Measurements from ENCODE around the gene UGT1A7.

UGT1A7 gene

DNA sequence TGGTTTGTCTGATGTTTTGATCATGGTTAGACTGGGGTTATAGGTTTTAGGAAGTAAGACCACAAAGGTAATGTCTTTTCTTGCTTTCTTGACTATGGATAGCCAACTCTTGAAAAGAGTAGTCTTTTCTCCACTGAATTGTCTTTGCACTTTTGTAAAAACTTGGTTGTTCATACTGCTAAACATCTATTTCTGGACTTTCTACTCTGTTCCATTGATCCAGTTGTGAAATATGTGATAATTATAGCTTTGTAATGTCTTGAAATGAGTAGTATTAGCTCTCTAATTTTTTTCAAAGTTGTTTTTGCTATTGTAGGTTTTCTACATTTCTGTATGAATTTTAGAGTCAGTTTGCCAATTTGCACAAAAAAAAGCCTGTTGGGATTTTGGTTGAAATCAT is 23.1 kb upstream of the UGT1A7 start:
- Histone ChIP-seq H3K36me3 (ENCODE audit: insufficient read depth, low read length) (no peaks in the 10 kb centered on the region), H3K9ac (ENCODE audit: low read length) (no peak overlapping the region), H3K27me3 (ENCODE audit: control insufficient read depth in 1 of 2, insufficient read depth in 2 of 2, low read length in 2 of 2) (no peaks in the 10 kb centered on the region), H3K4me3 (ENCODE audit: low read depth in 1 of 2, low read length in 2 of 2) (no peak overlapping the region), H3K27ac (ENCODE audit: low read depth, low read length) (no peak overlapping the region), H3K4me1 (ENCODE audit: insufficient read depth, low read length) (no peaks in the 10 kb centered on the region), H3K9me3 (ENCODE audit: low read length) (no peaks in the 10 kb centered on the region)

DNA sequence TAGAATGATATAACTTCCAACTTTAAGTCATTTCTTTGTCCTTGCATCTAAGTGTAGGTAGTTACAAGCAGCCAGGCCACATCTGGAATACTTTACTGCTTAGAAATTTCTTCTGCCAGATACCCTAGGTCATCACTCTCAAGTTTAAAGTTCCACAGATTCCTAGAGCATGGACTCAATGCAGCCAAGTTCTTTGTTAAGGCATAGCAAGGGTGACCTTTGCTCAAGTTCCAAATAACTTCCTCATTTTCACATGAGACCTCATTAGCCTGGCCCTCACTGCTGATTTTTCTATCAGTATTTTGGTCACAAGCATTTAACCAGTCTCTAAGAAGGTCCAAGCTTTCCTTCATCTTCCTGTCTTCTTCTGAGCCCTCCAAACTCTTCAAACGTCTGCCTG is 17.8 kb upstream of the UGT1A7 start:
- Histone ChIP-seq H3K4me3 (ENCODE audit: low read depth in 1 of 2, low read length in 2 of 2) (no peak overlapping the region), H3K27ac (ENCODE audit: low read depth, low read length) (no peak overlapping the region), H3K9ac (ENCODE audit: low read length) (no peak overlapping the region), H3K36me3 (ENCODE audit: insufficient read depth, low read length) (no peaks in the 10 kb centered on the region), H3K9me3 (ENCODE audit: low read length) (no peaks in the 10 kb centered on the region), H3K4me1 (ENCODE audit: insufficient read depth, low read length) (no peaks in the 10 kb centered on the region), H3K27me3 (ENCODE audit: control insufficient read depth in 1 of 2, insufficient read depth in 2 of 2, low read length in 2 of 2) (no peaks in the 10 kb centered on the region)

DNA sequence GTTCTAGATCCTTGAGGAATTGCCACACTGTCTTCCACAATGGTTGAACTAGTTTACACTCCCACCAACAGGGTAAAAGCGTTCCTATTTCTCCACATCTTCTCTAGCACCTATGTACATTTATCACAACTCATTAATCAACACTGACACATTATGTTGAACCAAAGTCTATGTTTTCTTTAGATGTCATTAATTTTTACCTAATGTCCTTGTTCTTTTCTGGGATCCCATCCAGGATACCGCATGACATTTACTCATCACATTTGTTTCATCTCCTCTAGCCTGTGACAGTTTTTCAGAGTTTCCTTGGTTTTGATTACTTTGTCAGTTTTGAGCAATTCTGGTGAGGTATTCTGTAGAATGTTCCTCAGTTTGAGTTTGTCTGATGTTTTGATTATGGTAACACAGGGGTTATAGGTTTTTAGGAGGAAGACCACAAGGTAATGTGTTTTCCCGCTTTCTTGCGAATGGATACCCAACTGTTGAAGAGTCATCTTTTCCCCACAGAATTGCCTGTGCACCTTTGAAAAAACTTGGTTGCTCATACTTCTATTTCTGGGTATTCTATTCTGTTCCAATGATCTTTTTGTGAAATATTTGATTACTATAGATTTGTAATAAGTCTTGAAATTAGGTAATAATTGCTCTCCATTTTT is 13.0 kb upstream of the UGT1A7 start:
- Histone ChIP-seq H3K4me3 (ENCODE audit: low read depth in 1 of 2, low read length in 2 of 2) (no peak overlapping the region), H3K36me3 (ENCODE audit: insufficient read depth, low read length) (no peaks in the 10 kb centered on the region), H3K9me3 (ENCODE audit: low read length) (no peaks in the 10 kb centered on the region), H3K9ac (ENCODE audit: low read length) (no peak overlapping the region), H3K4me1 (ENCODE audit: insufficient read depth, low read length) (no peaks in the 10 kb centered on the region), H3K27me3 (ENCODE audit: control insufficient read depth in 1 of 2, insufficient read depth in 2 of 2, low read length in 2 of 2) (no peaks in the 10 kb centered on the region), H3K27ac (ENCODE audit: low read depth, low read length) (no peak overlapping the region)

GRCh38 chr2:233671290-233672161 is 10.2 kb upstream of the UGT1A7 start, which contains the start of gene UGT1A9:
TSS of gene UGT1A9 (plus strand) at chr2:233671898. CDS start at chr2:233671935, 37 bp downstream.
- Histone ChIP-seq H3K36me3 (ENCODE audit: insufficient read depth, low read length) (no peaks in the 10 kb centered on the region), H3K27me3 (ENCODE audit: control insufficient read depth in 1 of 2, insufficient read depth in 2 of 2, low read length in 2 of 2) (no peaks in the 10 kb centered on the region), H3K9me3 (ENCODE audit: low read length) (no peaks in the 10 kb centered on the region), H3K27ac (ENCODE audit: low read depth, low read length) (no peak within 1 kb of the TSS), H3K9ac (ENCODE audit: low read length) (no peak within 1 kb of the TSS), H3K4me3 (ENCODE audit: low read depth in 1 of 2, low read length in 2 of 2) (no peak within 1 kb of the TSS), H3K4me1 (ENCODE audit: insufficient read depth, low read length) (no peaks in the 10 kb centered on the region)

DNA sequence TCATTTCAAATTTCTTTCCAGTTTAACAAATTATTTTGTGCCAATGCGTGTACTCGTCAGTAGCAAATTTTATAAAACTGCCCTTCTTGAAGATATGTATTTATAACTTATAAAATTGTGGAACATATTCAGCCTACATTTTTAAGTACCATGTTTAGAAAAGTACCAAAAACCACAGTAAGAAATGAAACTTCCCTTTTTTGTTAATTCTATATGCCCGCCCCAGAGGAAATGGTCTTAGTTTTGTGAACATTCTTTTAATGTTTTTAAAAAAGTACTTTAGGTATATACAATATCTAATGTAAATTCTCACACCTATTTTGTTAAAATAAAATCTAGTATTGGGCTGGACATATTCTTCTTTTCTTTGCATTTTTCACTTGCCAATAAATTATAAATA is 8.8 kb upstream of the UGT1A7 start:
- H3K36me3 ChIP-seq (ENCODE audit: insufficient read depth, low read length) = no peaks in the 10 kb centered on the region
- no peak overlapping the region for H3K27ac ChIP-seq (ENCODE audit: low read depth, low read length)
- H3K27me3 ChIP-seq (ENCODE audit: control insufficient read depth in 1 of 2, insufficient read depth in 2 of 2, low read length in 2 of 2) = no peaks in the 10 kb centered on the region
- no peak overlapping the region for H3K4me3 ChIP-seq (ENCODE audit: low read depth in 1 of 2, low read length in 2 of 2)
- no peaks in the 10 kb centered on the region for H3K4me1 ChIP-seq (ENCODE audit: insufficient read depth, low read length)
- H3K9me3 ChIP-seq (ENCODE audit: low read length) = no peaks in the 10 kb centered on the region
- H3K9ac ChIP-seq (ENCODE audit: low read length) = no peak overlapping the region

DNA sequence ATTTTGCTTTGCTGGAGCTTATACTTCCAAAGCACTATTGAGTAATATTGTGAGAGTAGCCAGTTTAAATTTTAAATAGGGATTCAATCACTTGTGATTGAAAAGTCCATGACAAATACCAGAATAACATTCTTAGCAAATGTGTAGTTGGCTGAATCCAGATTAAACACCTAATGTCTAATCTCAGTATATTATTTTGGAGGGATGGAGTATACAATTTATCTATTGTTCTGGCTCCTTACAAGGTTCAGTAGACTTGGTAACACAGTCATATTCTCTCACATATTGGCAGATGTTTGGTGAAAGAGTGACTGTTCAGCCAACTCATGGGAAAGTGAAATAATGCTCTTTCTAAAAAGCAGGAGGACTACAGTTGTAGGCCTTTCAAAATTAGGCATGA is 7.8 kb upstream of the UGT1A7 start:
- Histone ChIP-seq H3K4me1 (ENCODE audit: insufficient read depth, low read length) (no peaks in the 10 kb centered on the region), H3K9ac (ENCODE audit: low read length) (no peak overlapping the region), H3K36me3 (ENCODE audit: insufficient read depth, low read length) (no peaks in the 10 kb centered on the region)

GRCh38 chr2:233674314-233674713 is 7.4 kb upstream of the UGT1A7 start:
- Histone ChIP-seq H3K4me3 (ENCODE audit: low read depth in 1 of 2, low read length in 2 of 2) (no peak overlapping the region), H3K9me3 (ENCODE audit: low read length) (no peaks in the 10 kb centered on the region), H3K27me3 (ENCODE audit: control insufficient read depth in 1 of 2, insufficient read depth in 2 of 2, low read length in 2 of 2) (no peaks in the 10 kb centered on the region), H3K36me3 (ENCODE audit: insufficient read depth, low read length) (no peaks in the 10 kb centered on the region), H3K9ac (ENCODE audit: low read length) (no peak overlapping the region), H3K27ac (ENCODE audit: low read depth, low read length) (no peak overlapping the region), H3K4me1 (ENCODE audit: insufficient read depth, low read length) (no peaks in the 10 kb centered on the region)

More for the DNA sequence above, 7.8 kb upstream of the UGT1A7 start:
- H3K9me3 ChIP-seq (ENCODE audit: low read length) = no peaks in the 10 kb centered on the region
- H3K27ac ChIP-seq (ENCODE audit: low read depth, low read length) = no peak overlapping the region
- no peak overlapping the region for H3K4me3 ChIP-seq (ENCODE audit: low read depth in 1 of 2, low read length in 2 of 2)
- H3K27me3 ChIP-seq (ENCODE audit: control insufficient read depth in 1 of 2, insufficient read depth in 2 of 2, low read length in 2 of 2) = no peaks in the 10 kb centered on the region

GRCh38 chr2:233674995-233675394 is 6.7 kb upstream of the UGT1A7 start:
- no peak overlapping the region for H3K9ac ChIP-seq (ENCODE audit: low read length)
- no peaks in the 10 kb centered on the region for H3K36me3 ChIP-seq (ENCODE audit: insufficient read depth, low read length)
- no peaks in the 10 kb centered on the region for H3K9me3 ChIP-seq (ENCODE audit: low read length)
- H3K27ac ChIP-seq (ENCODE audit: low read depth, low read length) = no peak overlapping the region
- H3K4me1 ChIP-seq (ENCODE audit: insufficient read depth, low read length) = no peaks in the 10 kb centered on the region
- no peak overlapping the region for H3K4me3 ChIP-seq (ENCODE audit: low read depth in 1 of 2, low read length in 2 of 2)
- H3K27me3 ChIP-seq (ENCODE audit: control insufficient read depth in 1 of 2, insufficient read depth in 2 of 2, low read length in 2 of 2) = no peaks in the 10 kb centered on the region

DNA sequence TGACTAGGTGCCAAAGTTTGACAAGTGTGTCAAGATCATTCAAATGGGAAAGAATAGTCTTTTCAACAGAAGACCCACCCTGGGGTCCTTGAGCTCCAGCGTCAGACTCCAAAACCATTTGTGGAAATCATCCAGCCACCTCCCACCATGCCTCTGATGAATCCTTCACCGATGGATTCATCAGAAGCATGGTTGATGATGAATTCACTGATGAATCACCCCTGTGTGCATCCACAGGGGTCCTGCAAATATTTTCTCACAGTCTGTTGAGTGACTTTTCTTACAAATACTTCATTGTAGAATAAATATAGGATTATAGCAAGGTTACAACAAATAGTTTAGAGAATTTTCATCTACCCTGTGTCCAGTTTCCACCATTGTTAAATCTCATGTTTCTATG is 5.7 kb upstream of the UGT1A7 start:
- H3K9me3 ChIP-seq (ENCODE audit: low read length) = no peaks in the 10 kb centered on the region
- no peaks in the 10 kb centered on the region for H3K4me1 ChIP-seq (ENCODE audit: insufficient read depth, low read length)
- H3K4me3 ChIP-seq (ENCODE audit: low read depth in 1 of 2, low read length in 2 of 2) = no peak overlapping the region
- no peak overlapping the region for H3K9ac ChIP-seq (ENCODE audit: low read length)
- no peak overlapping the region for H3K27ac ChIP-seq (ENCODE audit: low read depth, low read length)
- no peaks in the 10 kb centered on the region for H3K36me3 ChIP-seq (ENCODE audit: insufficient read depth, low read length)
- no peaks in the 10 kb centered on the region for H3K27me3 ChIP-seq (ENCODE audit: control insufficient read depth in 1 of 2, insufficient read depth in 2 of 2, low read length in 2 of 2)

DNA sequence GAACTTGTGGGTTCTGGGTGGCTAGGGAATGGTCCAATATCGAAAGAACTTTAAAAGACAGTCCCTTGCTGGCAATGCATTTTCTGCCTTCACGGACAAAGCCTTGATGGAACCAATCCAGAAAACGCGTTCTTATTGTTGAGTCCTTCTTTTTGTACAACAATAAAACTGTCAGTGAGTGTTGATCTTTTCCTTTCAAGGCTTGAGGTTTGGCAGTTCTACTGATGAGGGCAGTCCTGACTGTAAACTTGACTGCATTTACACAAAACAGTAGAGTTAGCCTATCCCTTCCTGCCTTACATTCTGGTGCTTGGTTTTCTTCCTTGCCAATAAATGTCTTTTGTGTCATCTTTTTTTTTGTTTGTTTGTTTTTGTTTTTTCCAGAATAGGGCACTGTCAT is 2.5 kb upstream of the UGT1A7 start:
- H3K27me3 ChIP-seq (ENCODE audit: control insufficient read depth in 1 of 2, insufficient read depth in 2 of 2, low read length in 2 of 2) = no peaks in the 10 kb centered on the region
- no peaks in the 10 kb centered on the region for H3K9me3 ChIP-seq (ENCODE audit: low read length)
- H3K4me1 ChIP-seq (ENCODE audit: insufficient read depth, low read length) = no peaks in the 10 kb centered on the region
- no peak overlapping the region for H3K4me3 ChIP-seq (ENCODE audit: low read depth in 1 of 2, low read length in 2 of 2)
- no peak overlapping the region for H3K9ac ChIP-seq (ENCODE audit: low read length)
- no peak overlapping the region for H3K27ac ChIP-seq (ENCODE audit: low read depth, low read length)
- H3K36me3 ChIP-seq (ENCODE audit: insufficient read depth, low read length) = no peaks in the 10 kb centered on the region

DNA sequence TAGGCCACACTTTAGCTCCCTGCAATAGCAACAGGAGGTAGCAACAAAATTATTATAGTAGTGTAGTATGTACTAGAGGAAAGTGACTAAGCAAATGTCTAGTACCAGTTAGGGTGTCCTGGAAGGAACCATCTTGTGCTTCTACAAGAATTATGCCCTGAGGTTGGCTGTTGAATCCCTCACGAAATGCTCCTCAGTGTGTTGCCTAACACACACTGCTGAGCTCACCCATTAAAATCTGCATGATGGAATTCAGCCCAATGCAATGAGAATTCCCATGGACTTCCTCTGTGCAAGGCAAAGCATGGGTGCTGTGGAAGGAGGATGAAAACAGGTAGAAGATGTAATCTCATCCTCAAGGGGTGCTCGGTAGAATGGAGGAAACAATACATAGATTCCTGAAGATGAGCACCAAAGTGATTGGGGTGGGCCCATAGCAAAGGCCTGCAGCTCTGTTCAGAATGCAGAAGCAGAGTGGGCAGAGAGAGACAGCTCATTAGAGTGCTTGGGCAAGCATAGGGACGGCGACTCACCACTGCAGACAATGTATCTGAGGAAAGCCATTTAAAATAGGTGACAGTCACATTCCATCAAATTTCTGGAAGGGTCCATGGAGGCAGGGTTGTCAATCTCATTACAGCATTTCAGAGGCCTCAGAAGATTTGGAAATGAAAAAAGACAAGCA is 1.2 kb upstream of the UGT1A7 start:
- H3K9me3 ChIP-seq (ENCODE audit: low read length) = no peaks in the 10 kb centered on the region
- no peak overlapping the region for H3K27ac ChIP-seq (ENCODE audit: low read depth, low read length)

More for the DNA sequence above, 1.2 kb upstream of the UGT1A7 start:
- Histone ChIP-seq H3K4me3 (ENCODE audit: low read depth in 1 of 2, low read length in 2 of 2) (no peak overlapping the region), H3K4me1 (ENCODE audit: insufficient read depth, low read length) (no peaks in the 10 kb centered on the region), H3K27me3 (ENCODE audit: control insufficient read depth in 1 of 2, insufficient read depth in 2 of 2, low read length in 2 of 2) (no peaks in the 10 kb centered on the region), H3K9ac (ENCODE audit: low read length) (no peak overlapping the region), H3K36me3 (ENCODE audit: insufficient read depth, low read length) (no peaks in the 10 kb centered on the region)
